ENCODE results near the gene MARCHF7.
"Not testable (repeated sequence)": the region's sequence is repeated elsewhere in the genome, so short reads cannot be mapped to it uniquely, and the experiment has no call there.

Gene MARCHF7

GRCh38 chr2:159712143-159712928 is at the start of gene MARCHF7:
TSS of gene MARCHF7 (plus strand) at chr2:159712506. CDS start at chr2:159729023, 16,517 bp downstream.
- peak; percentile 98 for DNase-seq (ENCODE audit: low spot score)

DNA sequence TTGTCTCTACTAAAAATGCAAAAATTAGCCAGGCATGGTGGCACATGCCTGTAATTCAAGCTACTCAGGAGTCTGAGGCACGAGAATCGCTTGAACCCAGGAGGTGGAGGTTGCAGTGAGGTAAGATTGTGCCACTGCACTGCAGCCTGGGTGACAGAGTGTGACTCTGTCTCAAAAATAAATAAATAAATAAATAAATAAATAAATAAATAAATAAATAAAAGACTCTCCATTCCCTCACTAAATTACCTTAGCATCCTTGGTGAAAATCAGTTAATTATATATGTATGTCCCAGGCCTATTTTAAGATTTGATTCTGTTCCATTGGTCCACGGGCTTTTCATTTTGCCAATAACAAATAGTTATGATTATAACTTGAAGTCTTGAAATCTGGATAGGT is 44.9 kb upstream of the MARCHF7 start:
- not testable (repeated sequence) for DNase-seq (ENCODE audit: low spot score)

DNA sequence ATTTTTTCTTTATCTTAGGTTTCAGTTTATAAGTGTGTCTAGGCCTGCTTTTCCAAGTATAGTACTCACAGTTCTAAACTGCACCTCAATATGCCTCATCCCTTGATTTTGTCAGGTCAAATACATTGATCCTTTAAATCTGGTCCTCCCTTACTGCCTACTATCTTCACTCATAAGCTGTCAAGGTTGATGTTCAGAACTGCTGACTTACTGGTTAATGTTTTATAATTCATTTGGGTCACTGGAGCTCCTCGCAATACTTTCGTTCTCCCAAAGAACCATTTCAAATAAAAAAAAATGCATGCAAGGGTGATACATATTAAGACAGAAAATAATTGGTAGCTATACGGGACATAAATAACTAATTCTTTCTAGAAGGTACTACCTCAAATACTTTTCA is 41.3 kb upstream of the MARCHF7 start:
- DNase-seq (ENCODE audit: low spot score) = no peak

DNA sequence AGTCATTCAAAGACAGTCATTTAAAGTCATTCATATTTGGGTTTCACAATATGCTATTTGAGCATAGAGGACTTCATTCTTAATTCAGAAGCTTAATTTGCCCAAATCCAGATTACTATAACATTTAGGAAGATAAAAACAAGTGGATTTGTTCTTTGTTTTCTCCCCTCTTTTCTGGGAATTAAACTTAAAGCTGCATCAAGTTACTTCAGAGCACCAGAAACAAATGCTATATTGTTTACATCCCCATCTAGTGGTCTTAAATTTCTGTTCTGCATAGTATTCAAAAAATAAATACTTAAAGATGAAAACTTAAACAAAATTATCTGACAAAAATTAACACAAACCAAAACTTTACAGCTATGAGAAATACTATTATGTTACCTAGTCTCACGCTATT is 34.7 kb upstream of the MARCHF7 start:
- DNase-seq (ENCODE audit: low spot score) = no peak

DNA sequence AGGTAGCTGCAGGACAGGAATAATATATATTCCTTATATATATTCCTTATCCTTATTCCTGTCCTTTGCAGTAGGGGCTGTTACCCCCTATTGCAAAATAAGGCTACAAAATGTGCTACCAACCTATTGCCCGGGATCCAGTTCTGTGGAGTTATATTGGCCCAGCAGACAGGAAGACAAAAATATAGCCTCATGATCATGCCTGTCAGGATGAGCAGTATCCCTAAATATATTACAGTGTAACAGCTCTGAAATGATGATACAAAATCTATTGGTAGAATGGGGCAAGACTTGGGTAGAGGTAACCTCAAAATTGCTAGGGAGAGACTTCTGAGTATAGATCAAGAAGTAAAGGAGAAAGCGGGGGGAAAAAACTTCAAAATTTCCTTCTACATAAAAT is 31.6 kb upstream of the MARCHF7 start:
- DNase-seq (ENCODE audit: low spot score) = no peak

DNA sequence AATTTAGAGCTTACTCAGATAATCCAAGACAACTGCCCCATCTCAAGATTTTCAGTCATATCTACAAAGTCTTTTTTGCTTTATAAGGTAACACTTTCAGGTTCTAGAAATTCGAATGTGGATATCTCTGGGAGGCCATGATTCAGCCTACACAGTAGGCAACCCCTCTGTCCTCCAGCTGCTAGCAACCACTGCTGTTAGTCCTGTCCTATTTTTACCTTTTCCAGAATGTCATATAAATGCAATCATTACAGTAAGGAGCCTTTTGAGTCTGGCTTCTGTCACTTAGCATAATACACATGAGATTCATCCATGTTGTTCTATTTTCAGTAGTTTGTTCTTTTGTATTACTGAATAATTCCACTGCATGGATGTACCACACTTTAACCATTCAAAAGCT is 28.5 kb upstream of the MARCHF7 start:
- DNase-seq (ENCODE audit: low spot score) = no peak

GRCh38 chr2:159684796-159685195 is 27.5 kb upstream of the MARCHF7 start:
- DNase-seq (ENCODE audit: low spot score) = no peak

GRCh38 chr2:159694500-159695040 is 17.7 kb upstream of the MARCHF7 start:
- DNase-seq (ENCODE audit: low spot score) = no peak

DNA sequence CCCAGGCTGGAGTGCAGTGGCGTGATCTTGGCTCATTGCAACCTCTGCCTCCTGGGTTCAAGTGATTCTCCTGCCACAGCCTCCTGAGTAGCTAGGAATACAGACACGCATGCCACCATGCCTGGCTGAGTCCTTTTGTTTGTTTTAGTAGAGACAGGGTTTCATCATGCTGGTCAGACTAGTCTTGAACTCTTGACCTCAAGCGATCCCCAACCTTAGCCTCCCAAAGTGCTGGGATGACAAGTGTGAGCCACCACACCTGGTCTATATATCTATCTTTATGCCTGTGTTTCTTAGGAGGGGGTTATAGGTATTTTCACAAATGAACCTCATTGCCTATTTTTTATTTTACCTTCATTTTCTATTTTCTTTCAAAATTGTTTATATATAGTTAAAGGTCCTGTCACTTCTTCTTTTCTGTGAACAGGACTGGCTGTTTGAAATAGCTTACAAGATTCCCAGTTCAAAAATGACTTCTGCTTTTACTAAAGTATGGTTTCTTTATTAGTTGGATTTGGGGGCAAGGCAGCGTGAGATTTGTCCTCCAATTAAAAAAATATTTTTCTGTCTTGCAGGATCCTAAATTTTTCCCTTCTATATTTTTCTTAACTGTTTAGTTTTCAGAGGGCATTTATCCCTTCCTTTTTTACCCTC is 16.4 kb upstream of the MARCHF7 start:
- no peak for DNase-seq (ENCODE audit: low spot score)

- DNase-seq (ENCODE audit: low spot score) = no peak
Measured at GRCh38 chr2:159703491-159703890, 8.8 kb upstream of the MARCHF7 start.

DNA sequence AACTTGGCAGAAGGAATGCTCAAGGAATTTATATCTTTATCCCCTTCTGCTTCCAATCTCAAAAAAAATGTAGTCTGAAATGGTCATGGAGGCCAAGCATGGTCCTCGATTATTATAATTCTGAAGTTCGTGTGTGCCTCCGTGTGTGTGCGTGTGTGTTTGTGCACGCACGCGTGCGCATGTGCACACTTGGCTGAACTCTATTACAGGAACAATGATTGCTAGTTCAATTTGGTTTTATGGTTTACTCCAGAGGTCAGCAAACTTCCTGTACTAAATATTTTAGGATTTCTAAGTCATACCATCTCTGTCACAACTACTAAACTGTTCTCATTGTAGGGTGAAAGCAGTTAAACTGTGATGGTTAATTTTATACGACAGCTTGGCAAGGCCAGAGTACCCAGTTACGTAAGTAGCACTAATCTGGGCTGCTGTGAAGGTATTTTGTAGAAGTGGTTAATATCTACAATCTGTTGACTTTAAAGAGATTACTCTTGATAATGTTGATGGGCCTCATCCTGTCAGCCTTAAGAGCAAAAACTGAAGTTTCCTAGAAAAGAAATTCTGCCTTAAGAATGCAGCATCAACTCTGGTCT is 5.8 kb upstream of the MARCHF7 start:
- no peak for DNase-seq (ENCODE audit: low spot score)

- DNase-seq (ENCODE audit: low spot score) = no peak
Measured at GRCh38 chr2:159708066-159708760, 4.1 kb upstream of the MARCHF7 start.

DNA sequence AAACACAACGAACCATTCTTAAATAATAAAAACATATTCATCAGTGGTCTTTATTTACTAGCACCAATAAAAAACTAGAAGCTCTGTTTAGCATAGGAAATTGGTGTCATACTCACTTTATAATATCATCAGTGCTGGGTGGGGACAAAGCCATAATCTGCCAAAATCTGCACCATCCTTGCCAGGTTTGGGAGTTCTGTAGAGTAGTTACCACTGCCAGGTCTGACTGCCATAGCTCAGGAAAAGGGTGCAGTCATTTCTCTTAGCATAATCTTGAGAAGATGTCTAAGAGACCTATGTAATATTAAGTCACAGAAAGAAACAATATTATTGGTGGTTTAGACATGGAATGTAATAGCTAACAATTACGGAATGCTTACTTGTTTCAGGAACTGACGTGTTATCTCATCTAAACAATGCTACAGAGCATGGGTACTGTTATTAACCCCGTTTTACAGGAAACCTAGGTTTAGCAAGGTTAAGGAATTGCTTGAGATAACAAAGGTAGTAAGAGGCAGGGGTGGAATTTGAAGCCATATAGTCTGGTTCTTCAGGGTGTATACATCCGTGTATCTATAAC is 1.6 kb upstream of the MARCHF7 start:
- DNase-seq (ENCODE audit: low spot score) = no peak

DNA sequence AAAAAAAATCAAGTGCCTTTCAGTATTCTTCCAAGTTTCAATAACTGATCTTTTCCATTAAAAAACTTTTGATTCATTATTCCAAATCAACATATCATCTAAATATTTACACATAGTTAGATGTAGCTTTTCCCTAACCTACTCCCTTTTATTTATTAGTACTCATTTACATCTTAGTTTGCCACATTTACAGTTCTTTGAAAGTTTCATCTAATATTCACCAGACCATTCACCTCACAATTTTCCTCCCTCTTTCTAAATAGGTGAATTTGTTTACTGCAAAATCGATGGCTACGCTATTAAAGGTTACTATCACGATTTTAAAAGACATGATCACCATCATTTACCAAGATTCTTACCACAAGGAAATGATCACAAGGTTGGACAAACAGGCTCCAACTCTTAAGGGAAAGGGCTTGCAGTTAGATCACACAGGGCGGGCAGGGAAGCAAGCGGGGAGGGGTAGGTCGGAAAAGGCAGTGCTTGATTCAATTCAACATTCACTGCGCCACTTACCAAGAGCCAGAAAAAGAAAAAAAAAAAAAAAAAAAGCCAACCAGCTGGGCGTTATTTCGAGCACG is 654 bp upstream of the MARCHF7 start:
- no peak for DNase-seq (ENCODE audit: low spot score)

- DNase-seq (ENCODE audit: low spot score) = peak; percentile 23
Measured at GRCh38 chr2:159712929-159713420, 669 bp downstream of the MARCHF7 start.

DNA sequence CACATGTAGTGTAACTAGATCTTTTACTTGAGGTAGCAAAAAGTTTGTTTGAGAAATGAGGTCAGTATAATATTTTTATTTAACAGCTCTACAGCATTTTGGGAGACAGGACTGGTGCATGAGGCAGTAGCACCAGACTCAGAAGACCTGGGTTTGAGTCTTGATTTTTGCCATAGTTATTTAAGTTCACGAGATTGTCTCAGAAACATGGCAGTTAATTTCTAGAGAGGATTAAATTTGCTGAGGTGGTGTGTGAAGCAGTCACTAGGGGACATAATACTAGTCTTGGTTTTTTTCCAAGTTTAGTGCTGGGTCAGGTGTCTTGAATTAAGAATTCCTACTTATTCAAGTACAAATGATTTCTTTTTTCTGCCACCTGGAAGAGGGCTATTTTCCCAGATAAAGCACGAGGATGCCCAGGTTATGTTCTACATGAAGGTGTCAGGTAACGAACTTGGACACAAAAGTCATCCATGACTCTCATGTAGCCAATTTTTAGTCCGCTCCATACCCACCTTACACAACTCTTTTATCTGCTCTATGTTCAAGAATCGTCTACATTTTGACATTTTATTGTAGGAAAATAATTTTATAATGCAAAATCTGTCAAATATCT is 1.4 kb downstream of the MARCHF7 start:
- DNase-seq (ENCODE audit: low spot score) = no peak

GRCh38 chr2:159714247-159714930 is 2.1 kb downstream of the MARCHF7 start:
- DNase-seq (ENCODE audit: low spot score) = no peak

- no peak for DNase-seq (ENCODE audit: low spot score)
Measured at GRCh38 chr2:159715451-159715850, 3.1 kb downstream of the MARCHF7 start.

GRCh38 chr2:159716409-159716808 is 4.1 kb downstream of the MARCHF7 start:
- DNase-seq (ENCODE audit: low spot score) = not testable (repeated sequence)

GRCh38 chr2:159716857-159717256 is 4.6 kb downstream of the MARCHF7 start:
- no peak for DNase-seq (ENCODE audit: low spot score)
